GM13976 (cell line): Measurements from ENCODE around the gene PTRH2.

ENCODE experiments used
- DNase-seq: peaks from one replicate; pipeline ENCODE4 v3.0.0; 2012; ENCODE audit warnings: low spot score
- CTCF ChIP-seq: IDR thresholded peaks from 2 replicates; pipeline ENCODE4 v1.5.1; 2012; ENCODE audit warnings: borderline replicate concordance, mild to moderate bottlenecking; ENCODE audit not compliant: insufficient read depth; ENCODE audit errors: extremely low read depth, missing control alignments, control extremely low read depth
- in situ Hi-C: fragments of 300-500 bp; cut with MboI; formaldehyde crosslinking; loops from one replicate; pipeline ENCODE4 v1.12.0; 2022; ENCODE audit warnings: low sequenced_read_pairs, mixed read lengths, inconsistent platforms; ENCODE audit not compliant: unreplicated experiment

The PTRH2 gene

DNA sequence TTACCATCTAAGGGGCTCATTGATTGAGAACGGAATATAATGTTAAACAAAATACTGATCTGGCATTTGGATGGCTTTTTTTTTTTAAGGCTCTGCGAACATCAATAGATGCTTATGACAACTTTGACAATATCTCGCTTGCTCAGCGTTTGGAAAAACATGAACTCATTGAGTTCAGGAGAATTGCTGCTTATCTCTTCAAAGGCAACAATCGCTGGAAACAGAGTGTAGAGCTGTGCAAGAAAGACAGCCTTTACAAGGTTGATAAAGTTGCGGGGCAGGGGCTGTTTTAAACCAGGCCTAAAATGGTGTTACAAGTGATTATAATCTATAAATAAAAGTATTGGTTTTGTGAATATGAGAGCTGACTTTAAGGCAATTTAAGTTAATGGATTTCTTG, 22.3 kb downstream of the PTRH2 start:
- no peak for DNase-seq
- in situ Hi-C loops: no loop called here

DNA sequence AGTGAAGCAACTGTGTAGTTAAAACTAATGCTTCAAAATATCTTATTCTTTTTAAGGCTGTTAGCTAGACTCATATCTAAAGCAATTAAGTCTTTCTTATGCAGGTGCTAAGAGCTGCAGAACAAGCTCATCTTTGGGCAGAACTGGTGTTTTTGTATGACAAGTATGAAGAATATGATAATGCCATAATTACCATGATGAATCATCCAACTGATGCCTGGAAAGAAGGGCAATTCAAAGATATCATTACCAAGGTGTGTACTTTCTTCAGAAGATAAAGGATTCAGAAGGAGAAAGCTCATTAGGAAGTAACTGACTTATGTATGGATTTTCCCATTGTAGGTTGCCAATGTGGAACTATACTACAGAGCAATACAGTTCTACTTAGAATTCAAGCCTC, 23.9 kb downstream of the PTRH2 start:
- no peak for DNase-seq
- in situ Hi-C loops: no loop called here
- no peak for TF ChIP-seq CTCF

More for the DNA sequence above, 22.3 kb downstream of the PTRH2 start:
- no peak for TF ChIP-seq CTCF

DNA sequence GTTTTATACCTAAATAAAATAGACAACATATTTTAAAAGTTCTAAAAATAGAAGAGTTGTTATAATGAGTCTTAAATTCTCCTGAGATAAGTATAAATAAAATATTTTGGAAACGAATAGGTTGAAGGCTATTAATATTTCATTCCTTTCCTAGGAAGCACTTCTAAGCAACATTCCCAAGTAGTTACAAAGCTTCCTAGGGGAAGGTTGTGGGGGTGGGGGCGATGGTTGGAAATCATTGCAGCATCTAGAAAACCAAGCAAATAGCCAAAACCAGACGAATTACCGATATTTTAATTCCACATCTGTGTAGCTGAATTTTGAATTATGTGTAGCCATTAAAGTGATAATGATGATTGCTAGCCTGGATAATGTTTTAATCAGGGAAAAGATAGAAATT, 26.9 kb downstream of the PTRH2 start:
- TF ChIP-seq CTCF: no peak
- DNase-seq: no peak
- in situ Hi-C loops: no loop called here

DNA sequence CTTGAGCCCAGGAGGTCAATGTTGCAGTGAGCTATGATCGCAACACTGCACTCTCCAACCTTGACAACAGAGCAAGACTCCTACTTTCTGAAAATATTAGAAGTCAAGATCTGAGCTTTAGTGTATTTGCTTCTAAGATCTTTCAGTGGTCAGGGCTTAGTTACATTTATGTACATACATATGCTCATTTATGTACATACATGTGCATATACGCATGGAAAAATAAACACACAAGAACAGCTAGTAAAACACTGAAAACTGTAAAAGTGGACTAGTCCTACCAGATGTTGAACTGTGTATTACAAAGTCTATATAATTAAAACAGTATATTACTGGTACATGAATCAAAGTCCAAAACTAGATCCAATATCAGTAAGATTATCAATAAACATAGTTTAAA, 28.3 kb downstream of the PTRH2 start:
- DNase-seq: no peak
- no peak for TF ChIP-seq CTCF

DNA sequence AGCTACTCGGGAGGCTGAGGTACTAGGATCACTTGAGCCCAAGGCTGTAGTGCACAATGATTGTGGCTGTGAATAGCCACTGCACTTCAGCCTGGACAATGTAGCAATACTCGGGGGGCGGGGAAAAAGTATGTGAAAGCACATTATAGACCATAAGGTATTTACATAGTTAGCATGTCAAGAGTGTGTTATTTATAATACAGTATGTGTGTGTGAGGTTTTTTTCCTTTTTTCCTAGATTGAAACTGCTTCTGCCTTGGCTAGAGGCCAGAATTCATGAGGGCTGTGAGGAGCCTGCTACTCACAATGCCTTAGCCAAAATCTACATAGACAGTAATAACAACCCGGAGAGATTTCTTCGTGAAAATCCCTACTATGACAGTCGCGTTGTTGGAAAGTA, 30.5 kb downstream of the PTRH2 start:
- TF ChIP-seq CTCF: no peak
- in situ Hi-C loops: no loop called here
- no peak for DNase-seq

More for the DNA sequence above, 28.3 kb downstream of the PTRH2 start:
- in situ Hi-C loops: no loop called here

DNA sequence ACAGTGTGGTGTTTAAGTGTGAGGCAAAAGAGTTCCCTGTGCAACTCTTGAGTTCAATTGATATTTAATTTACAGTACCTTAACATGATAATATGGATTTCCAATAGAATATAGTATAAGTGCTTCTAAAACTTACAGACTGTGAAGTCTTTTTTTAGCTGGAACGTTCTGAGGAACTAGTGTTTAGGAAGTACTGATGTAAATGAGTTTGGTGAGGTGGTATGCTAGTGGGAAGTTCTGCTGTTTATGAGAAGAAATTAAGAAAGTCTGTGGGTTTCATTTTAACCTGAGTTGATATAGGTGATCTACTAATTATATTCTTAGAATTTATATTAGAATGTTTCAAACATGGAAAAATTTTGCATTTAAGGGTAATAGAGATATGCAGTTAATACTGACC, 32.0 kb downstream of the PTRH2 start:
- DNase-seq: no peak
- in situ Hi-C loops: no loop called here
- TF ChIP-seq CTCF: no peak

DNA sequence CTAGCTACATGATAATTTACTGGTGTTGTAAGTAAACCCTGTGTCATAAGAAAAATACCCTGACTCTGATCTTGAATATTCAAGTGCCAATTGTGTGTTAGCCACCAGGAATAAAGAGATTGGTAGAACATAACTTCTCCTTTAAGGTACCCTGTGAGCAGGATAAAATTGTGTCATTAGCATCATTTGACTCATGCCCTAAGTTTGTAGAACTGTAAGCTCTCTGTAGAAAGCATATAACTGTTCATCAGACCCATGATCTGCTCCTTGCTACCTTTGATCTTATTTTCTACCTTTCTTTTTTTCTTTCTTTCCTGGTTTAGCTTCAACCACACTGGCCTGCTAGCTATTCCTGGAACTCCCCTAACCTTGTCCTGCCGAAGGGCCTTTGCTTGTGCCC, 35.8 kb downstream of the PTRH2 start:
- no peak for DNase-seq
- TF ChIP-seq CTCF: no peak
- in situ Hi-C loops: no loop called here
